ENCODE measurements around the gene PARN. TPM values are rescaled to one million over a fixed set of nuclear protein-coding genes. Genes with fewer than 3 reads are reported as not detected.
A peak's percentile ranks its signal among the peaks of the same experiment; 100 is the strongest.

PARN gene
- total and polyA plus RNA-seq, 8 donors = 8.3 to 19.6 (median 14.1) TPM

DNA sequence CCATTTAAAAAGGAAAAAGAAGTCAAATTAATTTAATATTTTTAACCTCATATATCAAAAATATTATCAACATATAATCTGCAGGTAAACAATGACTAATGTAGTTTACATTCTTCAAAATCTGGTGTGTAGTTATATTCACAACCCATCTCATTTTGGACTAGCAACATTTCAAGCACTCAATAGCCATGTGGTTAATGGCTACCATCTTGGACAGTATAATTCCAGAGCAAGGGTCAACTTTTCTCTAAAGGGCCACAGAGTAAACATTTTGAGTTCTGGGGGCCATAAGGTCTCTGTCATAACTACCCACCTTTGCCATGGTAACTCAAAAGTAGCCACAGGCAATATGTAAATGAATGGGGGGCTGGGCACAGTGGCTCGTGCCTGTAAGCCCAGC is 153.9 kb downstream of the PARN start:
- FAIRE-seq (no peak), DNase-seq (no peak), ATAC-seq (peak; percentile 28 to 47 (median 37))
- Histone ChIP-seq H3K27me3 (no peaks in the 10 kb centered on the region), H3K36me3 (no peaks in the 10 kb centered on the region), H3K4me3 (no peak overlapping the region), H3K27ac (no peak overlapping the region), H3K4me1 (peaks cover 0 to 21% (median 4%) of the 10 kb centered on the region in 3 donors), H3K9me3 (no peaks in the 10 kb centered on the region)
- WGBS, 2 donors = 95 to 100% methylated on average over 1 of the region's 1 CpG
- TF ChIP-seq, protein P1, sequence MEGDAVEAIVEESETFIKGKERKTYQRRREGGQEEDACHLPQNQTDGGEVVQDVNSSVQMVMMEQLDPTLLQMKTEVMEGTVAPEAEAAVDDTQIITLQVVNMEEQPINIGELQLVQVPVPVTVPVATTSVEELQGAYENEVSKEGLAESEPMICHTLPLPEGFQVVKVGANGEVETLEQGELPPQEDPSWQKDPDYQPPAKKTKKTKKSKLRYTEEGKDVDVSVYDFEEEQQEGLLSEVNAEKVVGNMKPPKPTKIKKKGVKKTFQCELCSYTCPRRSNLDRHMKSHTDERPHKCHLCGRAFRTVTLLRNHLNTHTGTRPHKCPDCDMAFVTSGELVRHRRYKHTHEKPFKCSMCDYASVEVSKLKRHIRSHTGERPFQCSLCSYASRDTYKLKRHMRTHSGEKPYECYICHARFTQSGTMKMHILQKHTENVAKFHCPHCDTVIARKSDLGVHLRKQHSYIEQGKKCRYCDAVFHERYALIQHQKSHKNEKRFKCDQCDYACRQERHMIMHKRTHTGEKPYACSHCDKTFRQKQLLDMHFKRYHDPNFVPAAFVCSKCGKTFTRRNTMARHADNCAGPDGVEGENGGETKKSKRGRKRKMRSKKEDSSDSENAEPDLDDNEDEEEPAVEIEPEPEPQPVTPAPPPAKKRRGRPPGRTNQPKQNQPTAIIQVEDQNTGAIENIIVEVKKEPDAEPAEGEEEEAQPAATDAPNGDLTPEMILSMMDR (IDR thresholded peaks at IDR 0.05) = no peak
- intact Hi-C loops (cut with DNase I) = no loop called here

DNA sequence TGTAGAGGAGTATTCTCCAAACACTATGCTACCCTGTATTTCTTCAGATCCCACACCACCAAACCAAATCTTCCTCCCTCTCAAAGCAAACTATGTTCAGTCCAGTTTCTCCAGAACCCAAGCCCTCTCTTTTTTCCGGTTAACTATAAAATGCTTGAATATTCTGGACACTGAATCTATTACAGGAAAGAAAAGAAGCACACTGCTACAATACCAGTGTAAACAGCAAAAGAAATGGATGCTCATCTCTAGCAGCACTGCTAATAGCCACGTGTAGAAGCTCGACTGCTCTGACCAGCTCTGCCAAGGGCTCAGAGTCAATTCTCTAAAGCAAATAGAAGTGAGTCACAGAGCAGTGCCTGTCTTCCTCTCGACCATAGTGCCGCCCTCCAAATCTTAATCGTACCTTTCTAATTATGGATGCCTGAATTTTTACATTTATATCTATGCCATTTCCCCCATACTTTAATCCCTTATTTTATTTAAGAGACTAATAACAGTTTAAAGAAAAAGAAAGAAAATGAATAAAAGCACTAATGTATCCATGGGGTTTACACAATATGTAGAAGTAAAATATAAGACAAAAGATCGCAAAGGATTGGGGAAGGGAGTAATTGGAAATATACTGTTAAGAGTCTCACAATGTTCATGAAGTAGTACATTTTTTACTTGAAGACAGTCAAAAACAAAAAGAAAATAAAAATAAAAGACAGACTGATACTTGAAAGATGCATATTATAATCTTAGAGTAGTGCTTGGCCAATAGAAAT is 154.5 kb downstream of the PARN start:
- Histone ChIP-seq H3K4me3 (no peak overlapping the region), H3K36me3 (no peaks in the 10 kb centered on the region), H3K27me3 (no peaks in the 10 kb centered on the region), H3K4me1 (peaks cover 0 to 21% (median 4%) of the 10 kb centered on the region in 3 donors), H3K9me3 (no peaks in the 10 kb centered on the region), H3K27ac (no peak overlapping the region)
- ATAC-seq (peak; percentile 96 to 99 (median 98)), DNase-seq (peak in 3 of 6 donors; percentile 26 to 62 (median 37)), FAIRE-seq (no peak)
- 33 to 35% methylated on average over 7 of the region's 7 CpGs for WGBS, 2 donors
- TF ChIP-seq, protein P1 (IDR thresholded peaks at IDR 0.05) = no peak
- intact Hi-C loops (cut with DNase I) = no loop called here

DNA sequence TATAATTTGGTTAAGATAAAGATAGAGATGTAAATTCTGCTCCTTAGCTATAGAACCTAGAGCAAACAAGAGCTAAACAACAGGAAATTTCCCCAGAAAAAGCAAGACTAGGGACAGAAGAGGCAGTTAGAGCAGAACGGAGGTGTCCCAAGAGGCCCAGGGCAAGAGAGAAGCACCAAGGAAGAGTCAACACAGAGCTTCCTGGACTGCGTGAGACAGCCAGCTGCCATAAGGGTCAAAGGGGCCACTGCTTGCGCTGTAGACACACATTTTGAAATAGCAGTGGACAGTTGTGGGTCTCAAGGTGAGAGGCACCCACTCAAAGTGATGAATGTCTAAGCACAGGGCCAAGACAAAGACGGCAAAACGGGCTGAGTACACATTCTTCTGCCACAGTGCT is 156.6 kb downstream of the PARN start:
- no peak for ATAC-seq
- TF ChIP-seq, protein P1 (IDR thresholded peaks at IDR 0.05) = no peak
- WGBS, 2 donors = 94 to 95% methylated on average over 5 of the region's 5 CpGs
- intact Hi-C loops (cut with DNase I) = no loop called here
- Histone ChIP-seq H3K27me3 (no peaks in the 10 kb centered on the region), H3K27ac (no peak overlapping the region), H3K4me3 (no peak overlapping the region), H3K9me3 (no peaks in the 10 kb centered on the region), H3K36me3 (no peaks in the 10 kb centered on the region), H3K4me1 (peaks cover 0 to 21% (median 4%) of the 10 kb centered on the region in 3 donors)
- DNase-seq = no peak
- FAIRE-seq = no peak

DNA sequence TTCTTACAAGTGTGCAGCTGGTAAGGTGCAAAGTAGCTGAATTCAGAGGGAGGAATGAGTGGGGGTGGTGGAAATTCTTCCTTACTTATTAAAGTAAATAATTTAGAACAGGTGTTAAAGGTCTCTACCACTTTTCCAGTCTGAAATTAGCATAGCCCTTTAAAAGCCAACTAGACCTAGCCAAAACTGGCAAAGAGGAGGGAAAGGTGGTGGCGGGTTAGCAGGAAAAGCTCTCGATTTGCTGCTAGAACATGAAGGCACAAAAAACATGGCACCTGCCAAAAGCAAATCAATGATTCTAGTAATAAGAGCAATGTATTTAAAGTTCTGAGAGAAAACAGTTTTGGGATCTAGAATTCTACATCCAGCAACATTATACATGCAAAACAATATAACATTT is 157.7 kb downstream of the PARN start:
- Histone ChIP-seq H3K36me3 (no peaks in the 10 kb centered on the region), H3K27ac (no peak overlapping the region), H3K9me3 (no peaks in the 10 kb centered on the region), H3K4me3 (no peak overlapping the region), H3K27me3 (no peaks in the 10 kb centered on the region), H3K4me1 (peaks cover 0 to 21% (median 4%) of the 10 kb centered on the region in 3 donors)
- 19 to 69% methylated on average over 2 of the region's 2 CpGs for whole genome bisulfite sequencing, 2 donors
- TF ChIP-seq, protein P1 (IDR thresholded peaks at IDR 0.05) = no peak
- intact Hi-C loops (cut with DNase I) = no loop called here
- DNase-seq = no peak
- FAIRE-seq = no peak
- ATAC-seq = peak in 1 of 4 donors; percentile 36

DNA sequence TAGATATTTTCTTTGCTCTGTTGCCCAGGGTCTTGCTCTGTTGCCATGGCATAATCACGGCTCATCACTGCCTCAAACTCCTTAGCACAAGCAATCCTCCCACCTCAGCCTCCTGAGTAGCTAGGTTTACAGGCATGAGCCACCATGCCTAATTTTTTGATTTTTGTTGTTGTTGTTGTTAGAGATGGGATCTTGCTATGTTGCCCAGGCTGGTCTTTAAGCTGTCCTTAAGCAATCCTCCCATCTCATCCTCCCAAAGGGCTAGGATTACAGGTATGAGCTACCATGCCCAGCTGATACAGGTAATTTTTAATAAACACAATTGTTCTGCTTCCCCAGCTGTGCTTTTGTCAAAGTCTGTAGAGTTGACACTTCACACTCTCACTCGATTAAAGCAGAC is 159.3 kb downstream of the PARN start:
- intact Hi-C loops (cut with DNase I) = no loop called here
- H3K27me3 ChIP-seq = no peaks in the 10 kb centered on the region
- ATAC-seq (no peak), DNase-seq (no peak), FAIRE-seq (no peak)
- H3K27ac ChIP-seq = no peak overlapping the region
- H3K4me3 ChIP-seq = no peak overlapping the region
- TF ChIP-seq, protein P1 (IDR thresholded peaks at IDR 0.05) = no peak
- H3K9me3 ChIP-seq = no peaks in the 10 kb centered on the region
- H3K4me1 ChIP-seq = peaks cover 0 to 15% (median 4%) of the 10 kb centered on the region in 3 donors
- no peaks in the 10 kb centered on the region for H3K36me3 ChIP-seq
- 62 to 68% methylated on average over 2 of the region's 2 CpGs for WGBS, 2 donors
